H9 (cell line): Measurements from ENCODE around the gene UBXN7. TPM values are rescaled to one million over a fixed set of nuclear protein-coding genes. Genes with fewer than 3 reads are reported as not detected.

Source experiments
- DNase-seq: peaks from one replicate; pipeline ENCODE4 v3.0.0-alpha.2; 2017
- H2AFZ ChIP-seq: one replicate; pipeline ENCODE4 v1.6.1; 2013; ENCODE audit warnings: mild to moderate bottlenecking, low read length, control low read depth, moderate library complexity
- H2AK5ac ChIP-seq: 2 replicates; pipeline ENCODE4 v1.6.1; 2013; ENCODE audit warnings: low read length, control low read depth, mixed read lengths; ENCODE audit not compliant: insufficient read length
- H2BK120ac ChIP-seq: one replicate; pipeline ENCODE4 v1.6.1; 2013; ENCODE audit warnings: low read depth, mild to moderate bottlenecking, low read length, control low read depth, inconsistent platforms; ENCODE audit not compliant: poor library complexity, severe bottlenecking
- H2BK12ac ChIP-seq: 2 replicates; pipeline ENCODE4 v1.6.1; 2013; ENCODE audit warnings: low read length, control low read depth, mixed read lengths, low read depth; ENCODE audit not compliant: insufficient read length
- H2BK15ac ChIP-seq: 2 replicates; pipeline ENCODE4 v1.6.1; 2013; ENCODE audit warnings: low read depth, low read length, control low read depth
- H2BK20ac ChIP-seq: one replicate; pipeline ENCODE4 v1.6.1; 2013; ENCODE audit warnings: low read depth, mild to moderate bottlenecking, low read length, control low read depth, inconsistent platforms; ENCODE audit not compliant: poor library complexity, severe bottlenecking
- H2BK5ac ChIP-seq: 2 replicates; pipeline ENCODE4 v1.6.1; 2013; ENCODE audit warnings: low read length, control low read depth, mixed read lengths; ENCODE audit not compliant: insufficient read length
- H3K14ac ChIP-seq: 2 replicates; pipeline ENCODE4 v1.6.1; 2013; ENCODE audit warnings: low read length, control low read depth; ENCODE audit not compliant: insufficient read depth
- H3K18ac ChIP-seq: 2 replicates; pipeline ENCODE4 v1.6.1; 2013; ENCODE audit warnings: low read depth, mild to moderate bottlenecking, mixed read lengths, low read length, control low read depth; ENCODE audit not compliant: insufficient read length
- H3K23ac ChIP-seq: 2 replicates; pipeline ENCODE4 v1.6.1; 2013; ENCODE audit warnings: low read length, control low read depth, mixed read lengths, low read depth; ENCODE audit not compliant: insufficient read length
- H3K23me2 ChIP-seq: 2 replicates; pipeline ENCODE4 v1.6.1; 2013; ENCODE audit warnings: low read depth, mild to moderate bottlenecking, mixed read lengths, low read length, control low read depth; ENCODE audit not compliant: insufficient read length, poor library complexity, severe bottlenecking
- H3K27ac ChIP-seq: 2 replicates; pipeline ENCODE4 v1.5.1; 2013; ENCODE audit warnings: low read length, control low read depth, mixed read lengths, low read depth; ENCODE audit not compliant: insufficient read length
- H3K27me3 ChIP-seq: 2 replicates; pipeline ENCODE4 v1.6.1; 2013; ENCODE audit warnings: low read length, control low read depth, inconsistent platforms; ENCODE audit not compliant: insufficient read depth
- H3K4ac ChIP-seq: 2 replicates; pipeline ENCODE4 v1.6.1; 2013; ENCODE audit warnings: low read depth, mild to moderate bottlenecking, control low read depth, inconsistent platforms, low read length, moderate library complexity
- H3K4me1 ChIP-seq: 2 replicates; pipeline ENCODE4 v1.6.1; 2013; ENCODE audit warnings: low read length, control low read depth, inconsistent platforms; ENCODE audit not compliant: insufficient read depth
- H3K4me2 ChIP-seq: 2 replicates; pipeline ENCODE4 v1.6.1; 2013; ENCODE audit warnings: low read length, control low read depth, mixed read lengths; ENCODE audit not compliant: insufficient read length, insufficient read depth
- H3K56ac ChIP-seq: 2 replicates; pipeline ENCODE4 v1.6.1; 2013; ENCODE audit warnings: low read depth, mild to moderate bottlenecking, mixed read lengths, low read length, control low read depth; ENCODE audit not compliant: insufficient read length
- H3K79me1 ChIP-seq: 2 replicates; pipeline ENCODE4 v1.6.1; 2013; ENCODE audit warnings: low read depth, mild to moderate bottlenecking, moderate library complexity, low read length, control low read depth, inconsistent platforms; ENCODE audit not compliant: insufficient read depth, poor library complexity, severe bottlenecking
- H3K79me2 ChIP-seq: 2 replicates; pipeline ENCODE4 v1.6.1; 2013; ENCODE audit warnings: low read length, control low read depth, inconsistent platforms; ENCODE audit not compliant: insufficient read depth
- H3K9ac ChIP-seq: 2 replicates; pipeline ENCODE4 v1.6.1; 2013; ENCODE audit warnings: low read length, control low read depth, mixed read lengths; ENCODE audit not compliant: insufficient read length; ENCODE audit errors: extremely low read depth
- H3K9me3 ChIP-seq: one replicate; pipeline ENCODE4 v1.6.1; 2013; ENCODE audit warnings: low read depth, low read length, inconsistent platforms; ENCODE audit not compliant: control insufficient read depth
- H3T11ph ChIP-seq: one replicate; pipeline ENCODE4 v1.6.1; 2013; ENCODE audit warnings: mild to moderate bottlenecking, low read length, control low read depth, inconsistent platforms
- H4K20me1 ChIP-seq: one replicate; pipeline ENCODE4 v1.6.1; 2013; ENCODE audit not compliant: control insufficient read depth, insufficient read length, insufficient read depth
- H4K5ac ChIP-seq: 2 replicates; pipeline ENCODE4 v1.6.1; 2013; ENCODE audit warnings: low read depth, mild to moderate bottlenecking, mixed read lengths, low read length, control low read depth; ENCODE audit not compliant: insufficient read length
- H4K8ac ChIP-seq: replicated peaks from 2 replicates; pipeline ENCODE4 v1.6.1; 2013; ENCODE audit warnings: low read length, control low read depth, mixed read lengths, low read depth; ENCODE audit not compliant: insufficient read length
- H4K91ac ChIP-seq: 2 replicates; pipeline ENCODE4 v1.6.1; 2013; ENCODE audit warnings: low read depth, mild to moderate bottlenecking, moderate library complexity, mixed read lengths, low read length, control low read depth; ENCODE audit not compliant: insufficient read length
- H3K27ac Mint-ChIP-seq, 3 experiments: 2 replicates in 2 of 3; 3 replicates in 1 of 3; pipeline ENCODE4 v1.8.0; 2020 to 2021; ENCODE audit warnings: mixed read lengths in 3 of 3, mild to moderate bottlenecking in 1 of 3, moderate library complexity in 1 of 3
- H3K27me3 Mint-ChIP-seq: 2 replicates; pipeline ENCODE4 v1.8.0; 2021; ENCODE audit warnings: low read depth, mild to moderate bottlenecking, moderate library complexity, mixed read lengths
- H3K36me3 Mint-ChIP-seq, 3 experiments: 2 replicates in 2 of 3; 3 replicates in 1 of 3; pipeline ENCODE4 v1.8.0; 2020 to 2021; ENCODE audit warnings: low read depth in 3 of 3, mixed read lengths in 3 of 3; ENCODE audit not compliant: insufficient read depth in 1 of 3
- H3K4me1 Mint-ChIP-seq, 2 experiments: 2 replicates each; pipeline ENCODE4 v1.8.0; 2020; ENCODE audit warnings: mixed read lengths in 2 of 2
- H3K4me3 Mint-ChIP-seq, 2 experiments: 2 replicates in 1 of 2; 3 replicates in 1 of 2; pipeline ENCODE4 v1.8.0; 2020 to 2021; ENCODE audit warnings: mild to moderate bottlenecking in 2 of 2, mixed read lengths in 2 of 2, moderate library complexity in 1 of 2
- H3K9me3 Mint-ChIP-seq, 2 experiments: 2 replicates in 1 of 2; 3 replicates in 1 of 2; pipeline ENCODE4 v1.8.0; 2020; ENCODE audit warnings: mild to moderate bottlenecking in 2 of 2, mixed read lengths in 2 of 2, moderate library complexity in 1 of 2
- CTCF ChIP-seq: fragments of 200-600 bp; sonication (generic); conservative IDR thresholded peaks from 3 replicates; pipeline ENCODE4 v1.8.0; 2021; ENCODE audit warnings: antibody characterized with exemption, mild to moderate bottlenecking
- WGBS: extraction: QIAGEN DNeasy Blood & Tissue Kit; methylation state at CpG from one replicate; pipeline ENCODE4 v1.1.7; 2013; ENCODE audit warnings: missing lambda C conversion rate, low lambda C conversion rate, mixed read lengths; ENCODE audit not compliant: insufficient read length; ENCODE audit errors: extremely low coverage; 5-methylcytosine and 5-hydroxymethylcytosine counted together
- total RNA-seq: library from RNA; stranded (reverse); gene quantifications from 2 replicates; pipeline ENCODE4 v1.2.1, GENCODE V29; 2021

Gene UBXN7
- total RNA-seq, 1 experiment from 2014 or later, result 110 TPM

DNA sequence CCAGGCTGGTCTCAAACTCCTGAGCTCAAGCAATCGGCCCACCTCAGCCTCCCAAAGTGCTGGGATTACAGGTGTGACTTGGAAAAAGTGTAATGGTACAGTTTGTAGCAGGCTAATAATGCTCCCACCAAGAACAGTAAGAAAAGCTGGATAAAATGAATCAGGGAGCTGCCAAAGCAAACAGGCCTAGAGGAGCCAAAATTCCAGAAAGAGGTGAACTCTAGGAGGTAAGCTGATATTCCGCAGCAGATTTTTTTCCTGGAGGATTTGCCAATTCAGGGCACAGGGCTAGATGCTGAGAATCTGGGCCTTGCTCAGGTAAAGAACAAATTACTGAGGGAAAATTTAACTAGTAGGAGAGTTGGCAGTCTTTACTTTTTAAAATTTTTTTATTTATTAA lies 133.7 kb downstream of the UBXN7 start:
- Histone ChIP-seq H4K8ac (no peak overlapping the region), H4K5ac (no peak overlapping the region), H2BK20ac (no peak overlapping the region), H2BK120ac (no peak overlapping the region), H3K27ac (no peak overlapping the region), H2AK5ac (no peak overlapping the region), H4K91ac (no peak overlapping the region), H3K23me2 (no peaks in the 10 kb centered on the region), H2BK5ac (no peak overlapping the region), H3K18ac (no peak overlapping the region), H3K9me3 (no peaks in the 10 kb centered on the region), H3T11ph (no peak overlapping the region), H3K56ac (no peak overlapping the region), H2BK15ac (no peak overlapping the region), H3K4me2 (no peak overlapping the region), H2BK12ac (no peak overlapping the region), H3K4me1 (no peaks in the 10 kb centered on the region), H3K79me1 (no peaks in the 10 kb centered on the region), H3K79me2 (no peaks in the 10 kb centered on the region), H3K23ac (no peak overlapping the region), H4K20me1 (no peaks in the 10 kb centered on the region), H3K9ac (no peak overlapping the region), H3K14ac (no peak overlapping the region), H3K27me3 (no peaks in the 10 kb centered on the region), H3K4ac (no peak overlapping the region), H2AFZ (no peak overlapping the region)
- H3K4me1 Mint-ChIP-seq, result no peaks in the 10 kb centered on the region
- H3K36me3 Mint-ChIP-seq, result peaks cover 1 to 20% (median 8%) of the 10 kb centered on the region in 3 experiments; a peak in 6 of 7 replicates
- DNase-seq, result no peak
- no CpG with 5 or more reads among the region's 2 CpGs for WGBS
- no peaks in the 10 kb centered on the region for H3K9me3 Mint-ChIP-seq
- no peak overlapping the region for H3K4me3 Mint-ChIP-seq
- no peak overlapping the region for H3K27ac Mint-ChIP-seq
- H3K27me3 Mint-ChIP-seq, result no peaks in the 10 kb centered on the region
- TF ChIP-seq CTCF, result no peak

Other genes starting within 250 kb of the UBXN7 start
- 1.6 and 2.2 TPM in 2 replicates for gene ZDHHC19, start 221.0 kb downstream of the UBXN7 start, total RNA-seq
- 5.6 and 6.5 TPM in 2 replicates for gene SLC51A, start 215.9 kb downstream of the UBXN7 start, total RNA-seq
- 30.9 and 31.6 TPM in 2 replicates for gene PCYT1A, start 144.7 kb downstream of the UBXN7 start, total RNA-seq
- 12.4 and 14.1 TPM in 2 replicates for gene DYNLT2B, start 114.2 kb downstream of the UBXN7 start, total RNA-seq
- not detected in 2 replicates for gene TM4SF19, start 94.0 kb downstream of the UBXN7 start, total RNA-seq
- gene RNF168, start 71.3 kb upstream of the UBXN7 start, total RNA-seq, result 64.6 and 65.5 TPM in 2 replicates
- not detected in 2 replicates for gene SMCO1, start 82.9 kb upstream of the UBXN7 start, total RNA-seq
- gene WDR53, start 136.1 kb upstream of the UBXN7 start, total RNA-seq, result 21.2 and 22.3 TPM in 2 replicates
- gene FBXO45, start 136.2 kb upstream of the UBXN7 start, total RNA-seq, result 18.6 and 19.8 TPM in 2 replicates
- 2.8 and 4.0 TPM in 2 replicates for gene NRROS, start 207.3 kb upstream of the UBXN7 start, total RNA-seq